HPDE6-E6E7 (cell line): ENCODE data around the gene SLC25A41.

Source experiments
- DNase-seq: peaks from one replicate; pipeline ENCODE4 v3.0.0; 2011; ENCODE audit warnings: missing footprints; ENCODE audit errors: extremely low spot score

The SLC25A41 gene

DNA sequence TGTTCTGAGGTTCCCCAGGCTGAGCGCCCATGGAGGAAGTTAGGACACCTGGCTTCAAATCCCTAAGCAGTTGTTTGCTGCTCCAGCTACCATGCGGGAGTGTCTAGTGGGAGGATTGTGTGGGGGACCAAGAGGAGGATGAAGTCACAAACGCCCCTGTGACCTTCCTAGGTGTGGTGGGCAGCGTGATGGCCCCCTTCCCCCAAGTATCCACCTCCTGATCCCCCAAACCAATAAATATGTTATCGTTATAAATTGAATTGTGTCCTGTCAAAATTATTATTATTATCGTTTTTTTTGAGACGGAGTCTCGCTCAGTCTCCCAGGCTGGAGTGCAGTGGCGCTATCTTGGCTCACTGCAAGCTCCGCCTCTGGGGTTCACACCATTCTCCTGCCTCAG, at the start of gene SLC25A41:
Gene SLC25A41, minus strand, starts transcription at position 101 of the 400 bp plus-strand sequence. Its CDS starts 70 bp downstream, at position 31.
- DNase-seq, result no peak

DNA sequence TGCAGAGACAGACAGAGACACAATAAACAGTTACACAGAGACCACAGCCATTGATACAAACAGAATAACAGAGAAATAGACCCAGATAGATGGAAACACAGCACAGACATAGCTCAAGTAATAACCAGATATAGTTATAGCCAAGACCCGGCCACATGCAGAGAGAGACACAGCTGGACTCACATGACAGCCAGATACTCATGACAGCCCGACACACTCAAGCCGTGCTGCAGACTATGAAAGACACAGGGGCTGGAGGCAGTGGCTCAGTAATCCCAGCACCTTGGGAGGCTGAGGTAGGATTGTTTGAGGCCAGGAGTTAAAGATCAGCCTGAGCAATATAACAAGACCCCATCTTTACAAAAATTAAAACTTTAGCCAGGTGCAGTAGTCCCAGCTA, 49.7 kb upstream of the SLC25A41 start:
- no peak for DNase-seq

DNA sequence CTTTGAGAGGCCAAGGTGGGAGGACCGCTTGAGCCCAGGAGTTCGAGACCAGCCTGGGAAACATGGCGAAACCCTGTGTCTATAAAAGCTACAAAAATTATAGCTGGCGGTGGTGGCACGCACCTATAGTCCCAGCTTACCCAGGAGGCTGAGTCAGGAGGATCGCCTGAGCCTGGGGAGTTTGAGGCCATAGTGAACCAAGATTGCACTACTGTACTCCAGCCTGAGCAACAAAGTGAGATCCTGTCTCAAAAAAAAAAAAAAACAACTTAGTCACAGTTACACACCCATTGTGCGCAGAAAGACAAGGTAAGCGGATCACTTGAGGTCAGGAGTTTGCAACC, 48.8 kb upstream of the SLC25A41 start:
- DNase-seq, result no peak

DNA sequence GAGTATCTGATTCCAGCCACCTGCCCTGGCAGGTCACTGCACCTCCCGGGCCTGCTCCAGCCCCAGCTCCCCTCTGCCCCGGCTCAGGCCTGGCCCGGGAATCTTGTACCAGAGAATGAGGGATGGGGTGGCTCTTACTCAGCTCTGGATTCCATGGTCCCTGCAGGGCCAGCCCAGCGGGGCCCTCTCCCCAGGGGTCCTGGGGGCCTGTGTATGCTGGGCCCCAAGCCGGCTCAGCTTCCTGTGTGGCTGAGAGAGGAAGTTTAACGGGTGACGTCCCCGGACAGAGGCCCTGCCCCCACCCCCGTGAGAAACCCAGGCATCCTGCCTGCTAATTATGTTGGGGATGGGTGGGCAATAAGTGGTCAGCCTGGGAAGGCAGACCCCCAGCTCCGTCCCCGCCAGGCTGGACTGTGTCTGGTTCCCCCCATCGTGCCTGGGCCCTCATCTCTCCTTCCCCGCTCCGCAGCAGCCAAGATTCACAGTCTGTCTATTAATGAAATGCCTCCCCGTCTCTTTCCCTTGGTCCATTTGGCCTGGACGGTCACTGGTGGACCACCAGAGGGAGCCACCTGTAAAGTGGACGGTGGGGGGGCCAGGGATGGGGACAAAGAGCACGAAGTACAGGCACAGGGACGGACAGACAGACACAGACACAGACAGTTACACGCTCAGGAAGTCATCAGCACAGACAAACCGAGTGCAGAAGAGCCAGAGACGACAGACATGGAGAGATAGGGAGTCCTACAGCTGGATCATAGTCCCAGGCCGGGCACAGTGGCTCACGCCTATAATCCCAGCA, 48.2 kb upstream of the SLC25A41 start, which contains the start of gene DENND1C:
Gene DENND1C, minus strand, starts transcription at position 247 of the 802 bp plus-strand sequence. Its CDS starts 92 bp downstream, at position 155.
- no peak for DNase-seq

DNA sequence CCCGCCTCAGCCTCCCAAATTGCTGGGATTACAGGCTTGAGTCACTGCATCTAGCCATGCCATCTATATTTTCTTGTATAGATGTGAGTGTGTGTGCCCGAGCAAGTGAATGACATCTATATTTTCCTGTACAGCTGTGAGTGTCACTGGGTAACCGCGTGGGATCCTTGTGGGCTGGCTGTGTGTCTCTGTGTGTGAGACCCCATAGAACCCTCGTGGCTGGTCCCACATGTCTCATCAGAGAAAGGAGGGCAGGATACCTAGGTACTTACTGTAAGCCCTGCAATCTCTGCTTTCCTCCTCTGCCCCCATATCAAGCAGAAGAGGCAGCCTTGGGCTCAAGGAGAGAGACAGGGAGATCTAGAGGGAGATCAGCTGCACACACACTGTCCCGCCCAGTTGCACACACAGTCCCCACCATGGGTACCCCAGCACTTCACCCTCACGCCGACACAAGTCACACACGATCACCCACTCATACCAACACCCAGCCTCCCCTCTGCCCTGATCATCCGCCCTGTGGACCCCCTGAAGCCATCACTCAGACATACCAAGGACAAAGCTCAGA, 47.4 kb upstream of the SLC25A41 start:
- DNase-seq, result no peak

DNA sequence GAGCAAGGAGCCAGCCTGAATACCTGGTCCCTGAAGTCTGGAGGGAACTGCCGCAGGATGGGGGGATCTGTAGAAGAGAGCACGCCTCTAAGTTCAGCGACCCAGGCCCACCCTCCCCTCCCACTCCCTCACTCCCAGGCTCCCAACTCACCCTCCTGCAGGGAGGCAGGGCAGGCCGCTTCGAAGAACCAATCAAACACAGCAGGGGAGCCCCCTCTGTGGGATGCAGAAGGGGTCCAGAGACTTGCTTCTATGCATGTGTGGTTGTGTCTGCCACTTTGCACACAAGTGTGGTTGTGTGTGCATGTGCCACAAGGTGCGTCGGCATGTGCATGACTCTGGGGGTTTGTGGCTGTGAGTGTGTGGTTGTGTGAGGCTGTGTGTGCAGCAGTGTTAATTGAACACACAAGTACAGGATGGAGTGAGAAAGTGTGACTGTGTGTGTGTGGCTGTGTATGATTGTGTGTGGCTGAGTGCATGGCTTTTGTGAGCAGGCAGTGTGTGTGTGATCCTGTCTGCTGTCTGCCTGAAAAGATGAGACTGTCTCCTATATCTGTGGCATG, 46.4 kb upstream of the SLC25A41 start:
- DNase-seq, result no peak

DNA sequence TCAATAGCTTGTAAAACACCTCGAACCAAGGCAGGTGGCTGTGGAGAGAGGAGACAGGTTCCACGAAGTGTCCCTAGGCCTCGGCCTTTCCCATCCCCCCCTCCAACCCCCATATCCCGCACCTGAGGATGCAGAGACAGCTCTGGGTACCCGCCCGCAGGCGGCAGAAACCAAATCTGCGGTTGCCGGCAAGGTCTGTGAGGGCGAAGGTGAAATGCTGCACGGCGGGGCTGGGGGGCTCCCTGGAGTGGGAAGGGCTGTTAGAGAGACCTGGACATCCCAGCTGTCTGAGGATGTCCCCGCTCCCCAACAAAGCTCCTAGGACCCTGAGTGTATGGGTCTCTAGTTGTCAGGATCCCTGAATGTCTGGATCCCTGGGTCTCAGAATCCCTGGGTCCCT, 45.3 kb upstream of the SLC25A41 start:
- no peak for DNase-seq

DNA sequence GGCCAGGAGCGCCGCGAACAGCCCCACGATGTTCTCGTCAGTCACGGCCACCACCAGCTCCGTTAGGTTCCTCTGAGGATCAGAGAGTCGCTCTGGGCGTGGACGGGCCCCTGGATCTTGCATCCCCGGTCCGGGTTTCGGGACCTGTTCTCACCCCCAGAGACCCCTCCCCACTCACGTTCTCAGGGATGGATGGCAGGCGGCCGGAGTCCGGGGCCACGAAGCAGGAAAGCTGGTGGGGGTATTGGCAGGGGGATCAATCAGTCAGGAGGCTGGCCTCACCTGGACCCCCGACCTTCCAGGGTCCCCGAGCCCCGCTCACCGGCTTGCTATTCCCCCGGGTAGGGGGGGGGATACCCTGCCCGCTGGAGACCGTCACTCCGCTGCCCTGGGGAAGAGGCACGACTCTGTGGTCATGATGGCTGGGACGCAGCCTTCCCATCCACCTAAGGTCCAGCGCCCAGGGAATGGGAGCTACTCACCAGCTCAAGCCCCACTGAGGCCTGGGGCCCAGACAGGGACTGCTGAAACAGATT, 43.4 kb upstream of the SLC25A41 start:
- DNase-seq, result no peak

DNA sequence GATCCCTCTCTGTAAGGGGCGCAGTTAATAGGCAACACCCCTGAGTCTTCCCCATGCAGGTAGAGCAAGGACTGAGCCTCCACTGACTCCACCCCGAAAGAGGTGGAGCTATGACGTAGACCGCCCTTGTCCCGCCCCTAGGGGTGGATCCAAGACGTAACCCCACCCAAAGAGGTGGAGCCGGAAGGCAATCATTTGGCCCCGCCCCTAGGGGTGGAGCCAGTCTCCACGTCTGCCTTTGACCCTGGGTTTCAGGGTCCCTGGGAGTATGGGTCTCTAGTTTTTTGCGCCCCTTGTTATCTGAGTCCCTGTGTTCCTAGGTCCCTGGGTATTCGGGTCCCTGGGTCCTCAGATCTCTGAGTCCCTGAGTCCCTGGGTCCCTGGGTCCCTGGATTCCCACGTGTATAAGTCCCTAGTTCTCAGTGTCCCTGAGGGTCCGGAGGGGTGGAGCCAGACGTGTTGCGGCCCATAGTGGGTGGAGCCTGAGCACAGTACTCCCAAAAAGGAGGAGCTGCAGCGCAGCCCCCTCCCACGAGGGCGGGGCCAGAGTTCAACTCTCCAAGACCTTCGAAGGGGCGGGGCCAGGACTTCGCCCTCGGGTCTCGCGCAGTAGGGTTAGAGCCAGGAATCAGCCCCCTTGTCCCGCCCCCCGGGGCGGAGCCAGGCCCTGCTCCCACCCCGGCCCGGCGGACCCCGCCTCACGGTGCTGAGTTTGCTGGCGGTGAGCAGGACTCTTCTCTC, 42.8 kb upstream of the SLC25A41 start:
- no peak for DNase-seq

DNA sequence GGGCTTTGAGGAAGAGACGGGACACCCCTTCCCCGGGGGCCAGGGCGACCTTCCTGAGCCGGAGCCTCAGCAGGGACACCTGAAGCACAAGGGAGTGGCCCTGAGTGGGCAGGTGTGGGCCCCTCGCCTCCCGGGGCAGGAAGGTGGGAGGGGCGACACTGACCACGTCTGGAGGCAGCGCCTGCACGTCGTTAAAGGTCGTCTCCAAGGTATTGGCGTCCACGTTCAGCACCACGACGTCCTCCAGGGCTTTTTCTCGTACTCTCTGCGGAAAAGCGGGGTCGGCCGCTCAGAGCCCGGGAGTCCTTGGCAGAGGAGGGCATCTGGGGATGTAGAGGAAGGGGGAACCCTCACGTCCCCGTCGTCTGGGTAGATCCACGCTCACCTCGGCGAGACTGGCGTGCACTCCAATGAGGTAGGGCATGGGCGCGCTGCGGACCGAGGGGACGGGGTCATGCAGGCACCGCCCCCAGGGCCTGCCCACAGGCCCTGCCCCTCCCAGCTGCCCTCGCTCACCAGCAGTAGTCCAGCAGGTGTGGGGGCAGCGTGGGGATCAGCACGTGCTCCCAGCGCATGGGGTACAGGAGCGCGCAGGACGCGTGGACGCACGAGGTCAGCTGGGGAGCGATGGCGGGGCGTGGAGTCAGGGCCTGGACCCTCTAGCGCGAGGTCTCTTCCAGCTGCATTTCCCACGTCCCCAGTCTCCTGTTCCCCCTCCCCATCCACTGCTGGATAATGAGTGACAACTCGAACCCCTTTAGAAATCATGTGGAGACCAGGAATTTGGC, 42.0 kb upstream of the SLC25A41 start:
- no peak for DNase-seq

DNA sequence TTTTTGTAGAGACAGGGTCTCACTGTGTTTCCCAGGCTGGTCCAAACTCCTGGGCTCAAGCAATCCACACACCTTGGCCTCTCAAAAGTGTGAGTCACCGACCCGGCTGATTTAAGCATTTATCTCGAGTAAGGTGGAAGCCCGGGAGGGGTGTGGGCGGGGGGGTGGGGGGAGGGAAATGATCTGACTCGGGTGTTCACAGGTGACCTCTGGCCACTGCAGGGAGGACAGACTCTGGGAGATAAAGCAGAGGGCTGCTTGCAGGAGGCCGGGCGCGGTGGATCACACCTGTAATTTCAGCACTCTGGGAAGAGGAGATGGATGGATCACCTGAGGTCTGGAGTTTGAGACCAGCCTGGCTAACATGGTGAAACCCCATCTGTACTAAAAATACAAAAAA, 40.1 kb upstream of the SLC25A41 start:
- DNase-seq, result no peak

DNA sequence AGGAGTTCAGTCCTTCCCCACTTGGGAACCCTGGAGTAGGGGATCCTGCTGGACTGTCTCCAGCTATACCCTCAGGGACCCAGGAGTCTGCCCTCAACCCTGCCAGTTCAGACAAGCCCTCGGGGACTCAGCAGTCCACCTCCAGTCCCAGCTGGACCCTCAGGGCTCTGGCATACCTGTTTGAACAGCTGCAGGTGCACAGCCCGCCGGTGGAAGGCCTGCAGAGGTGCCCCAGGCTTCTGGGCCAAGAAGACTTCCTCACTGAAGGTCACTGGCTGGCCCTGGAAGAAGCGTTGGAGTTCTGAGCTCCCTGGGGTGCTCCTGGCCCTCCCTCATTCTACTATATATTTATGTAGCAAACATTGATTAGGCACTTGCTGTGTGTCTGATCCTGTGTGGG, 39.1 kb upstream of the SLC25A41 start:
- no peak for DNase-seq

DNA sequence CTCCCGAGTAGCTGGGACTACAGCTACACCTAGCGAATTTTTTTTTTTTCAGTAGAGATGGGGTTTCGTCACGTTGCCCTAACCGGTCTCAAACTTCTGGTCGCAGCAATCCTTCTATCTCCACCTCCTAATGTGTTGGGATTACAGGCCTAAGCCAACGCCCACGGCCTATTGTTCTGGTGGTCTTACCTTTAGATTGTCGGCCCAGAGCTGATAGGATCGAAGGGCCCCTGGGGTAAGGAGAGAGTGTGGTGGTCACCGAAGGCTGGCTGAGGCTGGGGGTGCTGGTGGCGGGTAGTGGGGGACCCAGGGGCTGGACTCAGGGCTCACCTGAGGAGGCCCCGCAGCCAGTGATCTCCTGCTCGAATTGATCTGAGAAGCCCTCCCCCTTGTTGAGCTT, 37.5 kb upstream of the SLC25A41 start:
- DNase-seq, result no peak

DNA sequence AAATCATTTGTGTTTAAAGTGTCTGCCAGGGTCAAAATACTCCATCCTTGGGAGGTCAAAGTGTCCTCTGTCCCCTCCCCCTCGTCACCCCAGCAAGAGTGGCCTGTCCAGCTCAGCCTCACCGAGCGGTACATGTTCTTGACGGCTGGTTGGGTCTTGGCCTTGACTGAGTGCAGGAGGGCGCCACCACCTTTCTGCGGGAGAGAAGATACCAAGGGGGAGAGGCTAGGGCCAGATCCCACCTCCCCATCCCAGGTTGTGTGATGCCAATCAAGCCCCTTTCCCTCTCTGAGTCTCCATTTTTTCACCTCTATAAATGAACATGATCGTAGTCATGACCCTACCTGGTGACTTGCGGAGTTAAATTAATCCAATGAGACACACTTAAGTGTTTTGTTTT, 36.6 kb upstream of the SLC25A41 start:
- DNase-seq, result no peak

DNA sequence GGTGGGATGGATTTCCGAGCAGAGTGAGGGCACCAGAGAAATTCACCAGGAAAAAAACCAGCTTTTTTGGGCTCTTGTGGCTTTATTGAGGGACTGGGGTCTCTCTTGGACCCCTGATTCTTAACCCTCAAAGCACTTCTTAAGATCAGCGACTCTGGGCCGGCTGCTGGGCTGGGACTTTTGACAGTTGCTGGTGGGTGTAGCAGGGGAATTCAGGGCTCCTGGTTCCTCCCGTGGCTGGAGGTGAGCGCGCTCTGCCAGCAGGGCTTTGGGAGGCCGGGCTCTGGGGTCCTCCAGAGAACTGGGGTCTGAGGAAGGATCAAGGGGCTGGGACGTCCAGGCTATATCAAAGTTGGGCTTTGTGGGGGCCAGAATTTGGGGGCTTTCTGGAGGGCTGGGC, 33.8 kb upstream of the SLC25A41 start:
- no peak for DNase-seq

DNA sequence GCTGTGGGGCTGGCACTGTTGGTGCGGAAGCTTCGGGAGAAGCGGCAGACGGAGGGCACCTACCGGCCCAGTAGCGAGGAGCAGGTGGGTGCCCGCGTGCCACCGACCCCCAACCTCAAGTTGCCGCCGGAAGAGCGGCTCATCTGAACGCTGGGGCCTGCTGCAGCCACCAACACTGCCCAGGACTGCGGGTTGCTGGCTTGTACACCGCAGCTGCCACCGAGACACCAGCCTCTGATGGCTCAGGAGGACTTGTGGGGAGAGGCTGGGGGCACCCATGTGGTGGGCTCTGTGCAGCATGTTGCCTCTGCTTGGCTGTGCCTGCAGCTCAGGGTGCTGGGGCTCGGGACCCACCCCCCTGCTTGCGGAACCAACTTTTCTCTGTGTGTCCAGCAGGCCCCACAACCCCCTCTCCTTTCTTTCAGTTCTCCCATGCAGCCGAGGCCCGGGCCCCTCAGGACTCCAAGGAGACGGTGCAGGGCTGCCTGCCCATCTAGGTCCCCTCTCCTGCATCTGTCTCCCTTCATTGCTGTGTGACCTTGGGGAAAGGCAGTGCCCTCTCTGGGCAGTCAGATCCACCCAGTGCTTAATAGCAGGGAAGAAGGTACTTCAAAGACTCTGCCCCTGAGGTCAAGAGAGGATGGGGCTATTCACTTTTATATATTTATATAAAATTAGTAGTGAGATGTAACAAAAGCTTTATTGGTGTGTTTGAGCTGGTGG, 33.1 kb upstream of the SLC25A41 start:
- DNase-seq, result no peak

DNA sequence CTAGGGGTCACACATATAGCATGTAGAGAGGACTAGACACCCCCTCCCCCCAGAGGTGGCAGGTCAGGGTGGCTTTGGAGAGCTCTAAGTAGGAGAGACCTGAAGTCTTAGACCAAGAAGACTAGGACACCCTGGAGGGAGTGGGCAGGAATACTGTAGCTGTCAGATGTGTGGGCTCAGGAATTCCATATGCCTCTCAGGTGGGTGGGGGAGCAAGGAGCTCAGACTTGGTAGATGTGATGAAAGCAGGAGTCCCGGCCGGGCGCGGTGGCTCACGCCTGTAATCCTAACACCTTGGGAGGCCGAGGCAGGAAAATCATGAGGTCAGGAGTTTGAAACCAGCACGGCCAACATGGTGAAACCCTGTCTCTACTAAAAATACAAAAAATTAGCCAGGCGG, 32.1 kb upstream of the SLC25A41 start:
- no peak for DNase-seq

DNA sequence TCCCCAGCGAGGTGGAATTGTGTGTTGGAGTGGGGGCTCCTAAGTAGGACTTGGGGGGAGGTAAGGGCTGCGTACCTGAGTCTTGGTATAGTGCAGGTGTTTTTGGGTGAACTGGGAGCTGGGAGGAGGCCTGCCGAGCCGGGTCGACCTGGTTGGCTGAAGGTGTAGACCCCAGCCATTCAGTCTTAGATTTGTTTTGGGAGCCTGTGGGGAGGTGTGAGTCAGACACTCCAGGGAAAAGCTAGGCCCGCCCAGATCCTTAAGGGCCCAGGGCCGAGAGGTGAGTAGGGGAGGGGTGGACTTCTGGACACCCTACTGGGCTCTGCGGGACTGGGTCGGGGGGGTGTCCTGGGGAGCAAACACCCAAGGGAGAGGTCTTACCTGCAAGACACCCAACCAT, 31.4 kb upstream of the SLC25A41 start:
- no peak for DNase-seq

DNA sequence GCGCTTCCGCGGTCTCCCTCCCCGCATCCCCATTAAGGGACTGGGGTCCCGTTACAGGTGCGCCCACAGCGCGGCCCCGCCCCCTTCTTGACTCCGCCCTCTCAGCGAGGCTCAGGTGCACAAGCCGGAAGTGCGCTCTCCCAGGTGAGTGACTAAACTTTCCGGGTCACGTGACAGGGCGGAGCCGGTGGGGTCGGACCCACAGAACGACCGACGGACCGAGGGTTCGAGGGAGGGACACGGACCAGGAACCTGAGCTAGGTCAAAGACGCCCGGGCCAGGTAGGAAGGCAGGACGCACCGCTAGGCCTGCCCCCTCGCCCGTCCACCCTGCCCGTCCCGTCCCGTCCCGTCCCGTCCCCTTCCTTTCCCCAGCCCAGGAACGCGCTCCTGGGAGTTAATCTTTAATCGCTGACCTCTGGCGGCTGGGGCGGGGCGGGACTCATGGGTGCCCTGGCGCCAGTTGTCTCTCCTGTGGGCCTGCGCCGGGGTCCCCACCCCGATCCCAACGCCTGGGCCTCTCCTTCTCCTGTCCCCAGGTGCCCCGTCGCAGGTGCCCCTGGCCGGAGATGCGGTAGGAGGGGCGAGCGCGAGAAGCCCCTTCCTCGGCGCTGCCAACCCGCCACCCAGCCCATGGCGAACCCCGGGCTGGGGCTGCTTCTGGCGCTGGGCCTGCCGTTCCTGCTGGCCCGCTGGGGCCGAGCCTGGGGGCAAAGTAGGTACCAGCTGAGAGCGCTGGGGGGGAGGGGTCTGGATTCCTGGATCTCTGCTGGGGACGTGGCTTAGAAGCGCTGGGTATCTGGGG, 30.7 kb upstream of the SLC25A41 start, which contains the start of gene CRB3:
Gene CRB3, plus strand, starts transcription at position 202 of the 804 bp plus-strand sequence. Its CDS starts 431 bp downstream, at position 633.
- peak; percentile 93 for DNase-seq
